Mesodermal cell (in vitro differentiated cells): ENCODE results near the gene SIGLEC1.

Source experiments
- H3K27ac ChIP-seq: 2 replicates; pipeline ENCODE4 v1.7.0; 2013; ENCODE audit warnings: mild to moderate bottlenecking, low read depth, low read length, moderate library complexity; ENCODE audit not compliant: severe bottlenecking
- H3K36me3 ChIP-seq: 2 replicates; pipeline ENCODE4 v1.7.1; 2013; ENCODE audit warnings: mild to moderate bottlenecking, low read length, moderate library complexity; ENCODE audit not compliant: control insufficient read depth, insufficient read depth
- H3K4me1 ChIP-seq: one replicate; pipeline ENCODE4 v1.7.1; 2013; ENCODE audit warnings: mild to moderate bottlenecking, low read length; ENCODE audit not compliant: insufficient read depth, control insufficient read depth, poor library complexity, severe bottlenecking
- H3K4me3 ChIP-seq: 2 replicates; pipeline ENCODE4 v1.7.0; 2013; ENCODE audit warnings: low read length, control low read depth, mild to moderate bottlenecking; ENCODE audit not compliant: insufficient read depth, poor library complexity, severe bottlenecking; ENCODE audit errors: extremely low read depth
- H3K9me3 ChIP-seq: 2 replicates; pipeline ENCODE4 v1.7.1; 2013; ENCODE audit warnings: mild to moderate bottlenecking, low read length, moderate library complexity; ENCODE audit not compliant: control insufficient read depth
- WGBS, 2 experiments: methylation state at CpG; one replicate each; pipeline ENCODE4 v1.1.5; 2013; ENCODE audit warnings: missing lambda C conversion rate in 2 of 2; ENCODE audit not compliant: insufficient coverage in 2 of 2; 5-methylcytosine and 5-hydroxymethylcytosine counted together

The SIGLEC1 gene

GRCh38 chr20:3744037-3744436 lies 31.6 kb upstream of the SIGLEC1 start:
- Histone ChIP-seq H3K27ac (no peak overlapping the region), H3K36me3 (no peaks in the 10 kb centered on the region), H3K4me3 (no peak overlapping the region), H3K9me3 (no peaks in the 10 kb centered on the region), H3K4me1 (no peaks in the 10 kb centered on the region)
- WGBS, 2 experiments: 100% methylated on average over 1 of the region's 1 CpG

GRCh38 chr20:3743251-3743650 lies 30.9 kb upstream of the SIGLEC1 start:
- Histone ChIP-seq H3K4me3 (no peak overlapping the region), H3K27ac (no peak overlapping the region), H3K36me3 (no peaks in the 10 kb centered on the region), H3K9me3 (no peaks in the 10 kb centered on the region), H3K4me1 (no peaks in the 10 kb centered on the region)
- no CpG with 5 or more reads among the region's 2 CpGs for WGBS, 2 experiments

GRCh38 chr20:3741836-3742458 lies 29.5 kb upstream of the SIGLEC1 start:
- no peaks in the 10 kb centered on the region for H3K4me1 ChIP-seq
- H3K4me3 ChIP-seq: no peak overlapping the region
- no peaks in the 10 kb centered on the region for H3K9me3 ChIP-seq
- WGBS, 2 experiments: 69 to 78% methylated on average over 6 of the region's 7 CpGs
- H3K36me3 ChIP-seq: no peaks in the 10 kb centered on the region
- no peak overlapping the region for H3K27ac ChIP-seq

GRCh38 chr20:3740615-3741301 lies 28.4 kb upstream of the SIGLEC1 start:
- Histone ChIP-seq H3K4me3 (no peak overlapping the region), H3K36me3 (no peaks in the 10 kb centered on the region)
- 93 to 97% methylated on average over 7 to 14 of the region's 15 CpGs for WGBS, 2 experiments

GRCh38 chr20:3739926-3740451 lies 27.6 kb upstream of the SIGLEC1 start:
- no peak overlapping the region for H3K27ac ChIP-seq
- H3K9me3 ChIP-seq: no peaks in the 10 kb centered on the region
- no peaks in the 10 kb centered on the region for H3K4me1 ChIP-seq
- no peak overlapping the region for H3K4me3 ChIP-seq
- WGBS, 2 experiments: 88 to 93% methylated on average over 1 to 5 of the region's 7 CpGs
- H3K36me3 ChIP-seq: no peaks in the 10 kb centered on the region

More at GRCh38 chr20:3740615-3741301, 28.4 kb upstream of the SIGLEC1 start:
- Histone ChIP-seq H3K4me1 (no peaks in the 10 kb centered on the region), H3K27ac (no peak overlapping the region), H3K9me3 (no peaks in the 10 kb centered on the region)

- H3K9me3 ChIP-seq: no peaks in the 10 kb centered on the region
- 73 to 78% methylated on average over 16 to 18 of the region's 19 CpGs for WGBS, 2 experiments
- H3K27ac ChIP-seq: no peak overlapping the region
- H3K36me3 ChIP-seq: no peaks in the 10 kb centered on the region
- H3K4me3 ChIP-seq: no peak overlapping the region
- no peaks in the 10 kb centered on the region for H3K4me1 ChIP-seq
Observed at GRCh38 chr20:3739054-3739925, 26.9 kb upstream of the SIGLEC1 start.

- H3K4me1 ChIP-seq: no peaks in the 10 kb centered on the region
- H3K4me3 ChIP-seq: no peak overlapping the region
- H3K27ac ChIP-seq: no peak overlapping the region
- WGBS, 2 experiments: 89 to 92% methylated on average over 7 to 9 of the region's 11 CpGs
- H3K9me3 ChIP-seq: no peaks in the 10 kb centered on the region
- no peaks in the 10 kb centered on the region for H3K36me3 ChIP-seq
Observed at GRCh38 chr20:3738111-3739053, 26.0 kb upstream of the SIGLEC1 start.

GRCh38 chr20:3735768-3736167 lies 23.4 kb upstream of the SIGLEC1 start:
- Histone ChIP-seq H3K9me3 (no peaks in the 10 kb centered on the region), H3K27ac (no peak overlapping the region), H3K36me3 (no peaks in the 10 kb centered on the region), H3K4me3 (no peak overlapping the region), H3K4me1 (no peaks in the 10 kb centered on the region)
- WGBS, 2 experiments: 85 to 88% methylated on average over 2 to 3 of the region's 4 CpGs

- 77 to 93% methylated on average over 9 to 10 of the region's 12 CpGs for WGBS, 2 experiments
- no peaks in the 10 kb centered on the region for H3K4me1 ChIP-seq
- no peak overlapping the region for H3K27ac ChIP-seq
- no peaks in the 10 kb centered on the region for H3K9me3 ChIP-seq
- no peak overlapping the region for H3K4me3 ChIP-seq
- H3K36me3 ChIP-seq: no peaks in the 10 kb centered on the region
Observed at GRCh38 chr20:3734111-3734843, 21.9 kb upstream of the SIGLEC1 start.
